Cardiac fibroblast (primary cell): ENCODE results near the gene GAD1.

Experiments used
- DNase-seq, 2 donors: peaks; one replicate each; pipeline versions ENCODE4 v3.0.0 to v3.0.0-alpha.2; 2010; ENCODE audit warnings: low read depth in 2 of 2
- H3K4me3 ChIP-seq, 2 donors: replicated peaks in 1 of 2; 1 replicate in 1 of 2; 2 replicates in 1 of 2; pipeline ENCODE4 v1.5.1; 2011; ENCODE audit warnings: low read depth in 2 of 2, low read length in 2 of 2, mild to moderate bottlenecking in 2 of 2, moderate library complexity in 1 of 2
- TF ChIP-seq, protein P1 (sequence below): IDR thresholded peaks from one replicate; pipeline ENCODE4 v1.5.1; 2011; ENCODE audit warnings: low read depth, mild to moderate bottlenecking, low read length, inconsistent platforms

GAD1 gene

DNA sequence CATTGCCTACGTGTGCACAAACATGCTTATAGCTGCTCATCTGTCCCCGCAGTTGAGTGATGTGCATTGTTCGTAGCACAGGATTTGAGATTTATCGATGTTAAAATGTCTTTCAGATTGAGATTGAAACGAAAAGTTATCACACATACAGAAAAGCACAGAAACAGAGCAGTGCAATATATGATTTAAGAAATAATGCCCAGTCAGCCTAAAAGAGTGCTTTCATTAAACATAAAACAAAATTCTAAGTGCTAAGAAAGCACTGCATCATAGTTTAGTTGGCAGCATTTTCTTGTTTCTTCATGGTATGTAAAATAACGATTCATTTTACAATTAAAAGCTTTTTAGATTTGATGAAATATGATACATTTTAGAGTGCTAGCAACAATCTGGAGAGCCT, 80.4 kb downstream of the GAD1 start:
- no peak for DNase-seq
- TF ChIP-seq, protein P1, sequence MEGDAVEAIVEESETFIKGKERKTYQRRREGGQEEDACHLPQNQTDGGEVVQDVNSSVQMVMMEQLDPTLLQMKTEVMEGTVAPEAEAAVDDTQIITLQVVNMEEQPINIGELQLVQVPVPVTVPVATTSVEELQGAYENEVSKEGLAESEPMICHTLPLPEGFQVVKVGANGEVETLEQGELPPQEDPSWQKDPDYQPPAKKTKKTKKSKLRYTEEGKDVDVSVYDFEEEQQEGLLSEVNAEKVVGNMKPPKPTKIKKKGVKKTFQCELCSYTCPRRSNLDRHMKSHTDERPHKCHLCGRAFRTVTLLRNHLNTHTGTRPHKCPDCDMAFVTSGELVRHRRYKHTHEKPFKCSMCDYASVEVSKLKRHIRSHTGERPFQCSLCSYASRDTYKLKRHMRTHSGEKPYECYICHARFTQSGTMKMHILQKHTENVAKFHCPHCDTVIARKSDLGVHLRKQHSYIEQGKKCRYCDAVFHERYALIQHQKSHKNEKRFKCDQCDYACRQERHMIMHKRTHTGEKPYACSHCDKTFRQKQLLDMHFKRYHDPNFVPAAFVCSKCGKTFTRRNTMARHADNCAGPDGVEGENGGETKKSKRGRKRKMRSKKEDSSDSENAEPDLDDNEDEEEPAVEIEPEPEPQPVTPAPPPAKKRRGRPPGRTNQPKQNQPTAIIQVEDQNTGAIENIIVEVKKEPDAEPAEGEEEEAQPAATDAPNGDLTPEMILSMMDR, result no peak
- H3K4me3 ChIP-seq, result no peak overlapping the region

GRCh38 chr2:170905864-170906263, 89.2 kb downstream of the GAD1 start:
- no peak for DNase-seq
- H3K4me3 ChIP-seq, result no peak overlapping the region
- TF ChIP-seq, protein P1, result no peak
